KBM-7 (cell line): ENCODE data around the gene CNNM4.

Source experiments
- DNase-seq: peaks from one replicate; pipeline ENCODE4 v3.0.0-alpha.2; 2015
- in situ Hi-C: fragments of 300-500 bp; cut with MboI; formaldehyde crosslinking; loops from 2 replicates; pipeline ENCODE4 v1.14.3; 2020; ENCODE audit warnings: low sequenced_read_pairs, low pct_unique_long_range_greater_than_20kb, mixed read lengths

The CNNM4 gene

DNA sequence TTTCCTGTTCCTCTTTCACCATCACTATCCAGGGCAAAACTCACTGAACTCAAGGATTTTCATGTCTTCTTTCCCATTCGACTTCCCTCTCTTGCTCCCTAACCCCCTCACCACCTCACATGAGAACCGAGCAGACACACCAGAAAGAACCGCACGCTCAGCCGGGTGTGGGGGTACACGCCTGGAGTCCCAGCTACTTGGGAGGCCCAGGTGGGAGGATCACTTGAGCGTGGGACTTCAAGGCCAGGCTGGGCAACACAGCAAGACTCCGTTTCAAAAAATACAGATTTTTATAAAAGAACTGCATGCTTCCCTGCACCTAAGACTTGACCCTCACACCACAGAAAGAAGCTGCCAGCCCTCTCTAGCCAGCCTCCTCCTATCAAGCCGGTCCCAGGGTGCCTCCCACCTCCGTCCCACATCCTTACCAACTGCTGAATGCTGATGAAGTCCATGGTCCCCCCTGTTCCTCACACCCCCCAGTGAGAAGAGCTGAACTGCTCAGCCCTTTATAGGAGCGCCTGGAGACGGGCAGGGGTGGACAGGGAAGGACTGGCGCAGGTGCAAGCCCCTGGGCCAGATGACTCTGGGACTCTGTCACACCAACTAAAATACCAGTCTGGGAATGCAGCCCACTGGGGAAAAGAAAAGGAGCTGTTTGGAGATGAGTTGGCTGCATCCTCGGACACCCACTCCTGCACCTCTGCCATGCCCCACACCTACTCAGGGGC, 83.0 kb downstream of the CNNM4 start, which contains the start of gene ANKRD23:
Gene ANKRD23 (minus strand): TSS at position 484 of the 731 bp plus-strand sequence. CDS start 29 bp downstream, at position 455.
- in situ Hi-C loops, result no loop called here

DNA sequence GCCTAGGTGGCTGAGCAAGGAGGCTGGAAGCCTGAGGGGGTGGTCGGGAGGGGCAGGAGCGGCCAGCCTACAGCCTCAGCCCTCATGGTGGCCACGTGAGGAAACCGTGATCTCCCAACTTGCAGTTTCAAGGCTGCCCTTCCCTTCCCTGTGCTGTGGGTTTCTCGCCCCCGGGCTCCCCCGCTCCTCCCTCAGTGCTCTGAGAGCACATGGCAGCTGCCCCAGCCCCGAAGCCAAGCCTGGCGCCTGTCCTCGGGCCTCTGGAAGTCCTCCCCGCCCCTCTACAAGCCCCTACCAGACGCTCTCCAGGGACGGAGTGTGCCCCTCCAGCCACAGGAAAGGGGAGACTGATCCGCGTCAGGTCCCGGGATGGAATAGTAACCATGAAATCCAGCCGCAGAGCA, 83.7 kb downstream of the CNNM4 start:
- in situ Hi-C loops, result no loop called here
- DNase-seq, result no peak

More for the DNA sequence above, 83.0 kb downstream of the CNNM4 start, which contains the start of gene ANKRD23:
- DNase-seq, result no peak

DNA sequence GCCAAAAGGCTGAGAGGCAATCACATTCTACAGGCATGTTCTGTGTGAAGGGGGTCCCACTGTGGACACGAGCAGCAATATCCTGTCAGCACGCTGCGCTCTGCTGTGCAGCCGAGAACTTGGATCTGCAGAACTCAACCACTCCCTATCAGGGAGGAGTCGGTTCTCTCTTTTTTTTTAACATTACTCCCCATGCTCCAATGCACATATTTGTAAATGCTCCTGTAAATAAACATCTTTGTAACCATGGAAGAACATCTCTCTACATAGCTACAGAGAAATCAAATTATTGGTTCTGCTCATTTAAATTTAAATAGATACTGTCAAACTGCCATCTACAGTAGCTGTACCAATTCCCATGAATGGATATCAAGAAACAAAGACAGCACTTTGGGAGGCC, 86.1 kb downstream of the CNNM4 start:
- in situ Hi-C loops, result no loop called here
- no peak for DNase-seq

DNA sequence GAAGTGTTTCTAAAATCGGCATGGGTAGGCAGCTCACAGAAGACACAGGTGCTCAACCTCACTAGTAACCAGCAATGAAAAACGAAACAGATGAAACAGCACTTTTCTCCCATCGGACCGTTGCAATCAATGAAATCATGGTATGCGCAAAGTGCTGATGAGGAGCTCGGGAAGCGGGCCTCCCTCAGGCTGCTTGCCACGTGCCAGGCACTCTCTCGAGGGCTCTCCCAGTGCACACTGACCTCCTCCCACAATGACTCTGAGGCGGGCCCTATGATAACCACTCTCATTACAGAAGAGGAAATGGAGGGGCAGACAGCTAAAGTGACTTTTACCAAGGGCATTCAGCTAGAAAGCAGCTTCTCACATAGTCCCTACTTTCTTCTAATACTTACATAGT, 86.9 kb downstream of the CNNM4 start:
- no peak for DNase-seq

DNA sequence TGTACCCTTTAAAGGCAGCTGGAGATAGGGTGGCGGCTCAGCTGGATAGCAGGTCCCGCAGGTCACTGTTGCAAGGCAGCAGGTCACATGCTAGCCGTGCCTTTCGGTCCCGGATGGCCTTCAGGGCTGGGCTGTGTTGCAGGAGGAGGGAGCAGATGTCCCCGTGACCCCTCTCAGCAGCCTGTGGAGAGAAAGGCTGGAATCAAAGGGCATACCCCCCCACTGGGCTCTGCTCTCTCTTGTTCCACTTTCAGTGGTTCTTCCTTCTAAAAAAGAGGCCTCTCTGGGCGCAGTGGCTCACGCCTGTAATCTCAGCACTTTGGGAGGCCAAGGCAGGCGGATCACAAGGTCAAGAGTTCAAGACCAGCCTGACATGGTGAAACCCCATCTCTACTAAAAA, 87.6 kb downstream of the CNNM4 start:
- DNase-seq, result no peak
- in situ Hi-C loops, result no loop called here

More for the DNA sequence above, 86.9 kb downstream of the CNNM4 start:
- in situ Hi-C loops, result no loop called here

DNA sequence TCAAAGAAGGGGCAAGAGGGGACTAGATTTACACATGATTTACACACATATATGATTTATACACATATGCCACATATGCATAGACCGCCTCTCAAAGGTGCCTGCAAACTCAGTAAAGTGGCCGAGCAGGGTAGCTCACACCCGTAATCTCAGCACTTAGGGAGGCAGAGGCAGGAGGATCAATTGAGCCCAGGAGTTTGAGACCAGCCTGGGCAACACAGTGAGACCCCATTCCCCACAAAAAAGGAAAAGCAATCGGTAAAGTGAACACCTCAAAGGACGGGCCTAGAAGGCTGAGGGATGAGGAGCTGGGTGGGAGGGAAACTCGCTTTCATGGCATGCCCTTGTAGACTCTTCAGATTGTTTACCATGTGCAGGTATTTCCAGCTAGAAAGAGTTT, 92.0 kb downstream of the CNNM4 start:
- no peak for DNase-seq
- in situ Hi-C loops, result loop anchor here (10.0 kb wide), 1 partner anchor 102 kb away; no protein-coding TSS in a partner anchor

DNA sequence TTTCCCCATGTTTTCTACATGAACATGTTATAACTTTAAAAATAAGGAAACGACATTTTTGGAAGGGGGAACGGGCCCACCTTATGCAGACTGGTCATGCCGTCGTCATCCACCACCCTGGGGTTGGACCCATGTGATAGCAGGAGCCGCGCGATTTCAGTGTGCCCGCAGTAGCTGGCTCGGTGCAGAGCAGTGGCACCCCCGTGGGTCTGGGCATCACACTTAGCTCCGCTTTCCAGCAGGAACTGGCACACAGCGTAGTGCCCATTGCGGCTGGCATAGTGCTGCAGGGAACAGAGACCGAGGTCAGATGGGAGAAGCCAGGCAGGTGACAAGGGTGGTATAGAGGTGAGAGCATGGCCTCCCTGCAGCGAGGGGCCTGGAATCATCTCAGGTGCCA, 92.6 kb downstream of the CNNM4 start:
- in situ Hi-C loops, result loop anchor here (10.0 kb wide), 1 partner anchor 101 kb away; no protein-coding TSS in a partner anchor

DNA sequence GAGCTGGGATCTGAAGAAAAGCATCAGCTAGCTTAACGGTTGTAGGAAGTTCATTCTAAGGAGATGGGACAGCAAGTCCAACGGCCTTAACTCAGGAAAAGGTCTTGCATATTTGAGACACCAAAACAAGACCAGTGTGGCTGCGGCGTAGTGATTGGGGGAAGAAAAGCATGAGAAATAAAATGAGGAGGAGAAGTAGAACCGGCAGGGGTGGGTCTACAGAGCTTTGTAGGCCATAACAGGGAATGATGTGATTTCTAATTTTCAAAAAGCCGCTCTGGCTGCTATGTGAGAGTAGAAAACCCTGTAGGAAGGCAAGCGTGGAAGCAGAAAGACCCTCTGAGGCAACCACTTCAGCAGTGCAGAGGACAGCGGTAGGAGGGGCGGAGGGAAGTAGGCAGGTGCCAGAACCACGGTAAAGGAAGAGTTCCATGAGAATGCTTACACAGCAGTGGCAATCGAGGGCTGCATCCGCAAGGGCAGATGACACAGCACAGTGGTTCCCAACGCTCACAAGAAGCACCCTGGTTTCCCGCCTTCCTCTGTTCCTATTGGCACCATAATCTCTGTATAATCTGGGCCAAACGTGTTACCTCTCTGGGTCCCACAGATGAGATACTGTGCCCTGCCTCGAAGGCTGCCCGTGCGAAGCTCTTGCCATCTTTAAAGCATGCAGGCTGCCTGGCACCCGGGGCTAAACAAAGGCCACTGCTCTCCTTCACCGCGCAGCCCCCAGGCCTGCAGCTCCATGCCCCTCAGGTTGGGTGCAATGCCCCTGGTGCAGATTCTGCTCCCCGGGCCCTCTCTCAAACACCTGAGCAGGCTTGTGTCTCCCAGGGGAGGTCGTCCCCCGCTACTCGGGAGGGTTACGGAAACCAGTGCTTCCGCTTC, 96.3 kb downstream of the CNNM4 start:
- peak; percentile 43 for DNase-seq
- in situ Hi-C loops, result loop anchor here (10.0 kb wide), 1 partner anchor 98 kb away; no protein-coding TSS in a partner anchor

More for the DNA sequence above, 92.6 kb downstream of the CNNM4 start:
- no peak for DNase-seq

DNA sequence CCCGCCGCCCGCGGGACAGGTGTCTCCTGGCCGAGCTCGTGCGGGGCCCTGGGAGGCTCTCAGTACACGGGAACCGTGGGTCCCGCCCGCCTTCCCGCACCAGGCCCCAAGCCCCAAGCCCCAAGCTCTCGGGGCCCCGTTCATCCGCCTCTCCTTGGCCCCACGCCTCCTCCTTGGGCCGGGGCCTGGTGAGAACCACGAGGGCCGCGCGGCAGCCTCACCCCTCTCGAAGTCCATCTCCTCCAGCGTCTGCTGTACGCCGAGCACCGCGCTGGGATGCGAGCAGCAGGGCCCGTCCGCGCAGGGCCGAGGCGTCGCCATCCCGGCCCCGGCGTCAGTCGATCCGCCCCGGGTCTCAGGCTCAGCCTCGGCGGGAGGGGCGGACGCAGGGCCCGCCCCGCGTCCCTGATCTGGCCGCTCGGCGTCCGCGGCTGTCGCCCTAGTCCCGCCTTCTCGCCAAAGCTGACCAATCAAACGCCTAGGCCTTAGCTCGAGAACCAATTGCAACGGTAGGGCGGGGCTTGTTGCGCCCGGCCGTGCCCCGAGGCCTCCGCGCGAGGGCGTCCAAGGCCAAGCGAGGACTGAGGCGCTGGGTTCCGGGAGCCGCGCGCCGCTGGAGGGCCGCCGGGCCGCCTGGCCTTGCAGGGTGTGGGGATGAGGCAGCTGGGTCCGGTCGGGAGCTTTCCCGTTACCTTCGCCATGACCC, 97.1 kb downstream of the CNNM4 start, which contains the start of gene ANKRD39:
Gene ANKRD39 (minus strand): TSS at position 350 of the 706 bp plus-strand sequence. CDS start 29 bp downstream, at position 321.
- peak; percentile 98 for DNase-seq
- in situ Hi-C loops, result loop anchor here (10.0 kb wide), 1 partner anchor 97 kb away; no protein-coding TSS in a partner anchor

DNA sequence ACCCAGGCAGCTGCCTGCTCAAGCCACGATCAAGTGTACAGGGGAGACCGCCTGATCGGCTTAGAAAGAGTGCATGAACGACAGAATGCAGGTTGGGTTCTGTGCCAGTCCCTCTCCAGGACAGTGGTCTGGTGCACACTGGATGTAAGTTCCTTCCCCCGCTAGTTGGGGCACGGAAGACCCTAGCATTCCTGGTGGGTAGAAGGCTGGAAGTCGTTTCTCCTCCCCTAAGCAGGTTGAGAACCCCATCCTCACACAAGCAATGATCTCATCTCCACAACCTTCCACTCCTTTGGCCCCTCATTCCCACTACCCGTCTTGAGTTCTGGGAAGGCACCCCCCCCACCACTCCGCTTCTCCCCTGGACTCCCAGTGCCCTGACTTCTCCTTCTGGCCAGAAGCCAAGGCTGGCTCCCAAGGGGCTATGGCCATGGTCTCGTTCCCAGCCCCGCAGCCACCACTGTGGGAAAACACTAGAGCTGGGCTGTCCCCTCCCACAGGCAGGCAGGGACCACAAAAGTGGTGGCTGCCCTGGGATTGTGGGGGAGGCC, 98.5 kb downstream of the CNNM4 start:
- in situ Hi-C loops, result loop anchor here (10.0 kb wide), 1 partner anchor 96 kb away; no protein-coding TSS in a partner anchor
- no peak for DNase-seq

DNA sequence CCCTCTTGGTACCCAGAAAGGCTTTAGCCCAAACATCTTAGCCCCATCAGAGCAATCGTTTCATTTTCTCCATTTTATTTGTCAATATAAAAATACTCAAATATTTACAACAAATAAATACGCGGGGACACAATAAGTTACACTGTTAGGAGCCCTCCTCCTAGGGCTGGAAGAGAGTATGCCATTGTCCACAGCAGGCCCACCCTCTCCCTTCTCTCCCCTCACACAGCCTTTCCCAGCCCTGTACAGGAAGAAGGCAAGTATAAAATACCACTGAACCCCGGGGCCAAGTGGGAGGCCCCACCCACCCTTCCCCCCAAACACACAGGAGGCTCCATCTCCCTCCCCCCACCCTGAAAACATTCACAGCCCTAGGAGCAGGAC, 99.0 kb downstream of the CNNM4 start:
- in situ Hi-C loops, result loop anchor here (10.0 kb wide), 1 partner anchor 95 kb away; no protein-coding TSS in a partner anchor
- no peak for DNase-seq

DNA sequence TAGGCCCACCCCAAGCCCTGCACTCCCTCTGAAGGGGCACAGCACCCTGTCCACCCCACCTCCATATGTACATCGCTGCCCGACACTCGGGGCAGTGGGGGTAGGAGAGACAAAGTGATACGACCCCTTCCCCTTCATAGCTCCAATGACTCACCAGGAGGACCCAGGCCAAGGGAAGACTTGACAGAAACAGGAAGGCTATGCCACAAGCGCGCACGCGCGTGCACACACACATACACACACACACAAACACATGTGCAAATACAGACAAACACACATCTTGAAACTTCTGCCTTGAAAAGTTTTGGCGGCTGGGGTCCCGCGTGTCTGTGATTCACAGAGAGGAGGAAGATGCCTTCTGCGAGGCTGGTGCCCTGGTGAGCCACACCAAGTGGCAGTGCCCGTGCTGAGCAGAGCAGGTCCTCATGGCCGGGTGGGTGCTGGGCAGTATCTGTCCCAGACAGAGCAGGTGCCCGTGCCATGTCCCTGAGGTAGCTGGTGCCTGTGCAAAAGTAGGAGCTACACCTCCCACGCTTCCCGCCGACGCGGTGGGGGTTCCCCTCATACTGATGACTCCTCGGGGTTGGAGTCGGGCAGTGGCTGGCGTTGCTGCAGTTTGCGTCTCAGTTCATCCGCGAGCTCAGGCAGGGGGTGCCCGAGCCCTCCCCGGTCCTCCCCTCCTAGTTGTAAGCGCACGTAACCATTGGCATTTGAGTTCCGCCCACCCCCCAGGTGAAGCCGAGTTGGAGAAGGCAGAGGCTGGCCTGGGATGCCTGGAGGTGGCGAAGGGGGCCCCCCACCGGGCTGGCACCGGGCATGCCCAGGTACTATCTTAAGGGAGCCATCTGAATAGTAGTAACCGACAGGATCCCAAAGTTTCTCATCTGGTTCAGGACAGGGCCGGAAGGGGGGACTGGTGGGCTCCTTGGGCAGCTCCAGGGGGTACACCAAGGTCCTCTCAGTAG, 99.6 kb downstream of the CNNM4 start:
- no peak for DNase-seq
- in situ Hi-C loops, result no loop called here

DNA sequence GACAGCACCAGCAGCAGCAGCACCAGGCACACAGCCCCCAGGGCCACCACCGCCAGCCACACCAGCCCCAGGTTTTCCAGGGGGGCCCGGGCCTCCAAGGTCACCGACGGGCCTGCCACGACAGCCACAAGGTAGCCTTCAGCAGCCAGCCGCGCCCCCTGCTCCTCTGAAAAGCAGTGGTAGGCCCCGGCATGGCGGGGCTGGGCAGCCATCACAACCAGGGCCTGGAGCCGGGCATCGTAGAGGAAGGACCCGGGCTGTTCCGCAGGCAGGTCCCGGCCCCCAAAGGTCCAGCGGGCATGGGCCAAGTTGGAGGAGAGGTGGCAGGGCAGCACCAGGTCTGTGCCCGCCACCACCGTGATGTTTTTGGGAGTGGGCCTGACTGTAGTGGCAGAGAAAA, 100.4 kb downstream of the CNNM4 start:
- no peak for DNase-seq
- in situ Hi-C loops, result no loop called here
